Sigmoid colon (tissue), 7 donors: ENCODE measurements around the gene SLC15A3. TPM values are rescaled to one million over a fixed set of nuclear protein-coding genes. Genes with fewer than 3 reads are reported as not detected.
A peak's percentile ranks its signal among the peaks of the same experiment; 100 is the strongest.

Experiments
- DNase-seq: peaks from one replicate; pipeline ENCODE4 v3.0.0-alpha.2; 2019
- H3K27ac ChIP-seq, 4 donors: fragments of 200-600 bp; sonication (generic); one replicate each; pipeline ENCODE4 v1.5.1; 2016 to 2019; ENCODE audit warnings: mild to moderate bottlenecking in 1 of 4
- H3K27me3 ChIP-seq, 3 donors: fragments of 200-600 bp; sonication (generic); one replicate each; pipeline ENCODE4 v1.5.1; 2019; ENCODE audit warnings: mild to moderate bottlenecking in 1 of 3
- H3K36me3 ChIP-seq, 4 donors: fragments of 200-600 bp; sonication (generic); one replicate each; pipeline ENCODE4 v1.5.1; 2016 to 2019
- H3K4me1 ChIP-seq, 4 donors: fragments of 200-600 bp; sonication (generic); one replicate each; pipeline ENCODE4 v1.5.1; 2017 to 2019
- H3K4me3 ChIP-seq, 4 donors: fragments of 200-600 bp; sonication (generic); one replicate each; pipeline ENCODE4 v1.5.1; 2017 to 2019; ENCODE audit warnings: mild to moderate bottlenecking in 2 of 4, moderate library complexity in 1 of 4
- H3K9me3 ChIP-seq, 4 donors: fragments of 200-600 bp in 3 of 4; sonication (generic) in 3 of 4; one replicate each; pipeline versions ENCODE4 v1.5.1 to v1.6.1; 2013 to 2019
- CTCF ChIP-seq, 4 experiments: fragments of 450-650 bp in 3 of 4; fragments of 200-600 bp in 1 of 4; IDR thresholded peaks; one replicate each; pipeline ENCODE4 v1.5.1; 2016 to 2019; ENCODE audit warnings: antibody characterized with exemption in 4 of 4, mild to moderate bottlenecking in 3 of 4, moderate library complexity in 2 of 4
- EP300 ChIP-seq, 4 donors: sonication (generic); formaldehyde crosslinking; IDR thresholded peaks; one replicate each; pipeline ENCODE4 v1.6.1; 2017; ENCODE audit warnings: antibody characterized with exemption in 4 of 4
- POLR2A ChIP-seq, 2 donors: fragments of 450-650 bp; IDR thresholded peaks; one replicate each; pipeline ENCODE4 v1.6.1; 2016; ENCODE audit warnings: antibody characterized with exemption in 2 of 2, mild to moderate bottlenecking in 2 of 2, moderate library complexity in 2 of 2
- POLR2AphosphoS5 ChIP-seq, 4 donors: sonication (generic); formaldehyde crosslinking; IDR thresholded peaks; one replicate each; pipeline ENCODE4 v1.6.1; 2017; ENCODE audit warnings: antibody characterized with exemption in 4 of 4
- WGBS, 2 donors: extraction: QIAGEN DNeasy Blood & Tissue Kit; methylation state at CpG; one replicate each; pipeline ENCODE4 v1.1.7; 2013; 5-methylcytosine and 5-hydroxymethylcytosine counted together
- intact Hi-C: fragments of 100-400 bp; cut with DNase I; formaldehyde crosslinking; loops from one replicate; pipeline ENCODE4 v1.15.1; 2023
- polyA plus RNA-seq, 3 donors: library from polyadenylated mRNA; stranded (reverse); fragments of 200-250 nt; gene quantifications; one replicate each; pipeline ENCODE4 v1.2.3, GENCODE V29; 2013
- total RNA-seq, 4 donors: library from RNA; depleted of rRNA; stranded (reverse); fragments of >200 nt; gene quantifications; one replicate each; pipeline ENCODE4 v1.1.0, GENCODE V29; 2016
- donor health status: healthy with polysubstance abuse.
- donor health status: Bipolar disorder and iron deficiency.
- donor health status: healthy.

Gene SLC15A3
- total and polyA plus RNA-seq, 7 donors = 12.8 to 43.9 (median 21.3) TPM

GRCh38 chr11:60905551-60906113, 46.3 kb downstream of the SLC15A3 start:
- TF ChIP-seq EP300 (IDR thresholded peaks at IDR 0.05) (no peak), POLR2AphosphoS5 (IDR thresholded peaks at IDR 0.05) (no peak), CTCF (IDR thresholded peaks at IDR 0.05) (no peak), POLR2A (IDR thresholded peaks at IDR 0.05) (no peak)
- Histone ChIP-seq H3K36me3 (peaks cover 14 to 29% (median 21%) of the 10 kb centered on the region in 4 donors), H3K27ac (peak overlapping the region; percentile 97 to 100 (median 98)), H3K27me3 (no peaks in the 10 kb centered on the region), H3K4me1 (peaks cover 0 to 29% (median 24%) of the 10 kb centered on the region in 4 donors), H3K4me3 (peak overlapping the region; percentile 89 to 99 (median 95)), H3K9me3 (no peaks in the 10 kb centered on the region)
- 1 to 5% methylated on average over 16 of the region's 16 CpGs for WGBS, 2 donors
- peak; percentile 58 for DNase-seq
- intact Hi-C loops = loop anchor here (2.0 to 10.0 kb wide), 2 partner anchors 63 to 429 kb away; partner anchors contain the start of genes CCDC86, DDB1 and TKFC

- Histone ChIP-seq H3K4me3 (peak overlapping the region; percentile 89 to 99 (median 95)), H3K27me3 (no peaks in the 10 kb centered on the region), H3K4me1 (peaks cover 0 to 29% (median 24%) of the 10 kb centered on the region in 4 donors), H3K27ac (peak overlapping the region; percentile 97 to 100 (median 98)), H3K9me3 (no peaks in the 10 kb centered on the region), H3K36me3 (peaks cover 20 to 35% (median 27%) of the 10 kb centered on the region in 4 donors)
- 28 to 44% methylated on average over 6 of the region's 6 CpGs for WGBS, 2 donors
- no peak for DNase-seq
- no peak for TF ChIP-seq POLR2A (IDR thresholded peaks at IDR 0.05)
- TF ChIP-seq EP300 (IDR thresholded peaks at IDR 0.05) = no peak
- TF ChIP-seq POLR2AphosphoS5 (IDR thresholded peaks at IDR 0.05) = no peak
- intact Hi-C loops = loop anchor here (10.0 kb wide), 1 partner anchor 430 kb away; the partner anchor contains the start of genes DDB1 and TKFC
Measured at GRCh38 chr11:60905047-60905446, 46.9 kb downstream of the SLC15A3 start.

GRCh38 chr11:60902625-60903024, 49.4 kb downstream of the SLC15A3 start:
- H3K36me3 ChIP-seq = peaks cover 39 to 57% (median 46%) of the 10 kb centered on the region in 4 donors
- intact Hi-C loops = loop anchor here (10.0 kb wide), 1 partner anchor 432 kb away; the partner anchor contains the start of genes DDB1 and TKFC

GRCh38 chr11:60900673-60901404, 51.1 kb downstream of the SLC15A3 start:
- 85 to 91% methylated on average over 13 of the region's 13 CpGs for WGBS, 2 donors
- Histone ChIP-seq H3K27me3 (no peaks in the 10 kb centered on the region), H3K27ac (no peak overlapping the region), H3K4me3 (no peak overlapping the region), H3K4me1 (peaks cover 0 to 27% (median 21%) of the 10 kb centered on the region in 4 donors), H3K9me3 (no peaks in the 10 kb centered on the region), H3K36me3 (peaks cover 55 to 75% (median 60%) of the 10 kb centered on the region in 4 donors)
- DNase-seq = peak; percentile 63
- no peak for TF ChIP-seq CTCF (IDR thresholded peaks at IDR 0.05)
- TF ChIP-seq EP300 (IDR thresholded peaks at IDR 0.05) = no peak
- no peak for TF ChIP-seq POLR2A (IDR thresholded peaks at IDR 0.05)
- TF ChIP-seq POLR2AphosphoS5 (IDR thresholded peaks at IDR 0.05) = no peak
- intact Hi-C loops = loop anchor here (10.0 kb wide), 1 partner anchor 434 kb away; the partner anchor contains the start of genes DDB1 and TKFC

More at GRCh38 chr11:60902625-60903024, 49.4 kb downstream of the SLC15A3 start:
- peak; percentile 46 for DNase-seq
- TF ChIP-seq EP300 (IDR thresholded peaks at IDR 0.05) = no peak
- TF ChIP-seq CTCF (IDR thresholded peaks at IDR 0.05) = no peak
- no peak for TF ChIP-seq POLR2A (IDR thresholded peaks at IDR 0.05)
- no peak for TF ChIP-seq POLR2AphosphoS5 (IDR thresholded peaks at IDR 0.05)
- Histone ChIP-seq H3K27me3 (no peaks in the 10 kb centered on the region), H3K4me1 (peaks cover 0 to 34% (median 27%) of the 10 kb centered on the region in 4 donors), H3K9me3 (no peaks in the 10 kb centered on the region), H3K4me3 (no peak overlapping the region), H3K27ac (no peak overlapping the region)
- WGBS, 2 donors = 94% methylated on average over 11 of the region's 11 CpGs

- Histone ChIP-seq H3K9me3 (no peaks in the 10 kb centered on the region), H3K27ac (no peak overlapping the region), H3K27me3 (no peaks in the 10 kb centered on the region), H3K4me1 (peaks cover 0 to 18% (median 12%) of the 10 kb centered on the region in 4 donors), H3K4me3 (no peak overlapping the region), H3K36me3 (peaks cover 59 to 83% (median 69%) of the 10 kb centered on the region in 4 donors)
- intact Hi-C loops = loop anchor here (1.0 to 10.0 kb wide), 3 partner anchors 69 to 435 kb away; partner anchors contain the start of genes DDB1 and TKFC
- 63 to 71% methylated on average over 4 of the region's 4 CpGs for WGBS, 2 donors
- DNase-seq = no peak
- no peak for TF ChIP-seq CTCF (IDR thresholded peaks at IDR 0.05)
- no peak for TF ChIP-seq POLR2AphosphoS5 (IDR thresholded peaks at IDR 0.05)
- no peak for TF ChIP-seq EP300 (IDR thresholded peaks at IDR 0.05)
- TF ChIP-seq POLR2A (IDR thresholded peaks at IDR 0.05) = no peak
Measured at GRCh38 chr11:60899977-60900376, 52.0 kb downstream of the SLC15A3 start.
